Measurements from ENCODE around the gene LTBP1. TPM values are rescaled to one million over a fixed set of nuclear protein-coding genes. Genes with fewer than 3 reads are reported as not detected.

Gene LTBP1
- total and polyA plus RNA-seq, 2 donors (not counting 1 experiment from before 2014, with no cell fraction given), result 0.69 TPM; not detected in 1

GRCh38 chr2:33336036-33336625 lies 389.4 kb downstream of the LTBP1 start:
- H3K4me2 ChIP-seq (replicated peaks; ENCODE audit: low read depth, low read length, poor library complexity, severe bottlenecking), result peak overlapping the region; percentile 57
- H3K27me3 ChIP-seq (replicated peaks in 1 of 4; ENCODE audit: control extremely low read depth in 1 of 4, control insufficient read depth in 3 of 4, insufficient read depth in 4 of 4, low read length in 3 of 4), result no peaks in the 10 kb centered on the region
- Mint-ChIP-seq H3K4me1 (peaks cover 10% of the 10 kb centered on the region), H3K27me3 (peaks cover 12% of the 10 kb centered on the region), H3K4me3 (peak overlapping the region; percentile 59), H3K9me3 (ENCODE audit: insufficient read depth) (no peaks in the 10 kb centered on the region), H3K27ac (peak overlapping the region; percentile 47)
- DNase-seq (peak; percentile 51), ATAC-seq (ENCODE audit: low read depth) (peak; percentile 33)
- POLR2A ChIA-PET, result no interaction called here
- peaks cover 0 to 9% of the 10 kb centered on the region in 2 donors for H3K4me1 ChIP-seq (ENCODE audit: control insufficient read depth in 2 of 2, insufficient read depth in 2 of 2, low read length in 2 of 2)
- no peaks in the 10 kb centered on the region for H3K36me3 ChIP-seq (replicated peaks in 1 of 2; ENCODE audit: control extremely low read depth in 1 of 2, control insufficient read depth in 1 of 2, extremely low read depth in 1 of 2, insufficient read depth in 2 of 2, low read length in 1 of 2)
- WGBS (ENCODE audit: insufficient coverage), result no CpG with 5 or more reads among the region's 4 CpGs
- no peaks in the 10 kb centered on the region for H3K79me2 ChIP-seq (ENCODE audit: control insufficient read depth, insufficient read depth, low read length)
- H3K9me3 ChIP-seq (ENCODE audit: control extremely low read depth in 1 of 3, control insufficient read depth in 2 of 3, insufficient read depth in 1 of 3, low read length in 2 of 3), result no peaks in the 10 kb centered on the region
- H4K20me1 ChIP-seq (ENCODE audit: control insufficient read depth, insufficient read depth, low read length, poor library complexity, severe bottlenecking), result no peaks in the 10 kb centered on the region
- peak overlapping the region in 1 of 2 donors; percentile 26 for H3K27ac ChIP-seq (ENCODE audit: low read length in 2 of 2)
- TF ChIP-seq, protein P1, sequence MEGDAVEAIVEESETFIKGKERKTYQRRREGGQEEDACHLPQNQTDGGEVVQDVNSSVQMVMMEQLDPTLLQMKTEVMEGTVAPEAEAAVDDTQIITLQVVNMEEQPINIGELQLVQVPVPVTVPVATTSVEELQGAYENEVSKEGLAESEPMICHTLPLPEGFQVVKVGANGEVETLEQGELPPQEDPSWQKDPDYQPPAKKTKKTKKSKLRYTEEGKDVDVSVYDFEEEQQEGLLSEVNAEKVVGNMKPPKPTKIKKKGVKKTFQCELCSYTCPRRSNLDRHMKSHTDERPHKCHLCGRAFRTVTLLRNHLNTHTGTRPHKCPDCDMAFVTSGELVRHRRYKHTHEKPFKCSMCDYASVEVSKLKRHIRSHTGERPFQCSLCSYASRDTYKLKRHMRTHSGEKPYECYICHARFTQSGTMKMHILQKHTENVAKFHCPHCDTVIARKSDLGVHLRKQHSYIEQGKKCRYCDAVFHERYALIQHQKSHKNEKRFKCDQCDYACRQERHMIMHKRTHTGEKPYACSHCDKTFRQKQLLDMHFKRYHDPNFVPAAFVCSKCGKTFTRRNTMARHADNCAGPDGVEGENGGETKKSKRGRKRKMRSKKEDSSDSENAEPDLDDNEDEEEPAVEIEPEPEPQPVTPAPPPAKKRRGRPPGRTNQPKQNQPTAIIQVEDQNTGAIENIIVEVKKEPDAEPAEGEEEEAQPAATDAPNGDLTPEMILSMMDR (IDR thresholded peaks at IDR 0.05), result no peak
- TF ChIP-seq EZH2 (IDR thresholded peaks at IDR 0.05; ENCODE audit: borderline replicate concordance, insufficient read depth, low read depth, low read length, poor library complexity, severe bottlenecking), result no peak
- intact Hi-C loops (cut with micrococcal nuclease), result no loop called here
- H3K9ac ChIP-seq (ENCODE audit: low read length), result no peak overlapping the region
- CTCF ChIA-PET, result no interaction called here
- peak overlapping the region; percentile 45 for H2AFZ ChIP-seq (ENCODE audit: insufficient read depth, low read depth, low read length, poor library complexity, severe bottlenecking)
- peak overlapping the region in 3 of 5 experiments; percentile 16 to 40 (median 16) for H3K4me3 ChIP-seq (ENCODE audit: control extremely low read depth in 1 of 5, extremely low read depth in 1 of 5, insufficient read depth in 1 of 5, low read depth in 2 of 5, low read length in 4 of 5)

- Histone ChIP-seq H3K27ac (ENCODE audit: low read length in 2 of 2) (no peak overlapping the region), H2AFZ (ENCODE audit: insufficient read depth, low read depth, low read length, poor library complexity, severe bottlenecking) (no peak overlapping the region), H3K79me2 (ENCODE audit: control insufficient read depth, insufficient read depth, low read length) (no peaks in the 10 kb centered on the region), H3K9me3 (ENCODE audit: control extremely low read depth in 1 of 3, control insufficient read depth in 2 of 3, insufficient read depth in 1 of 3, low read length in 2 of 3) (no peaks in the 10 kb centered on the region), H3K4me1 (ENCODE audit: control insufficient read depth in 2 of 2, insufficient read depth in 2 of 2, low read length in 2 of 2) (peaks cover 0 to 9% of the 10 kb centered on the region in 2 donors), H3K9ac (ENCODE audit: low read length) (no peak overlapping the region), H4K20me1 (ENCODE audit: control insufficient read depth, insufficient read depth, low read length, poor library complexity, severe bottlenecking) (no peaks in the 10 kb centered on the region), H3K36me3 (replicated peaks in 1 of 2; ENCODE audit: control extremely low read depth in 1 of 2, control insufficient read depth in 1 of 2, extremely low read depth in 1 of 2, insufficient read depth in 2 of 2, low read length in 1 of 2) (no peaks in the 10 kb centered on the region), H3K4me2 (replicated peaks; ENCODE audit: low read depth, low read length, poor library complexity, severe bottlenecking) (no peak overlapping the region), H3K27me3 (replicated peaks in 1 of 4; ENCODE audit: control extremely low read depth in 1 of 4, control insufficient read depth in 3 of 4, insufficient read depth in 4 of 4, low read length in 3 of 4) (no peaks in the 10 kb centered on the region), H3K4me3 (ENCODE audit: control extremely low read depth in 1 of 5, extremely low read depth in 1 of 5, insufficient read depth in 1 of 5, low read depth in 2 of 5, low read length in 4 of 5) (no peak overlapping the region)
- no peaks in the 10 kb centered on the region for H3K9me3 Mint-ChIP-seq (ENCODE audit: insufficient read depth)
- peaks cover 10% of the 10 kb centered on the region for H3K4me1 Mint-ChIP-seq
- no CpG with 5 or more reads among the region's 7 CpGs for WGBS (ENCODE audit: insufficient coverage)
- DNase-seq, result no peak
- no peak for ATAC-seq (ENCODE audit: low read depth)
- no peak for TF ChIP-seq EZH2 (IDR thresholded peaks at IDR 0.05; ENCODE audit: borderline replicate concordance, insufficient read depth, low read depth, low read length, poor library complexity, severe bottlenecking)
- TF ChIP-seq, protein P1 (IDR thresholded peaks at IDR 0.05), result no peak
- no peak overlapping the region for H3K4me3 Mint-ChIP-seq
- intact Hi-C loops (cut with micrococcal nuclease), result no loop called here
- H3K27ac Mint-ChIP-seq, result no peak overlapping the region
- ChIA-PET CTCF (interaction anchor here (1.3 kb wide), 1 partner anchor 35 kb away, joined by 5 read pairs; no protein-coding TSS in a partner anchor), POLR2A (no interaction called here)
- peaks cover 12% of the 10 kb centered on the region for H3K27me3 Mint-ChIP-seq
Measured at GRCh38 chr2:33337385-33337960, 390.7 kb downstream of the LTBP1 start.
